Osteoblast (primary cell): ENCODE measurements around the gene TTC14. TPM values are rescaled to one million over a fixed set of nuclear protein-coding genes. Genes with fewer than 3 reads are reported as not detected.
A peak's percentile ranks its signal among the peaks of the same experiment; 100 is the strongest.

Source experiments
- DNase-seq: peaks from one replicate; pipeline ENCODE4 v3.0.0; 2011; ENCODE audit warnings: low spot score, mixed read lengths; ENCODE audit not compliant: insufficient read length; ENCODE audit errors: missing footprints
- H2AFZ ChIP-seq: 2 replicates; pipeline ENCODE4 v1.6.0; 2011; ENCODE audit warnings: mild to moderate bottlenecking, low read length
- H3K27ac ChIP-seq: 2 replicates; pipeline ENCODE4 v1.5.1; 2011; ENCODE audit warnings: mild to moderate bottlenecking, low read depth, low read length, moderate library complexity
- H3K27me3 ChIP-seq: 2 replicates; pipeline ENCODE4 v1.6.0; 2012; ENCODE audit warnings: mild to moderate bottlenecking, control low read depth, inconsistent platforms, low read length, moderate library complexity; ENCODE audit not compliant: insufficient read depth
- H3K36me3 ChIP-seq: 2 replicates; pipeline ENCODE4 v1.5.1; 2011; ENCODE audit warnings: mild to moderate bottlenecking, low read length, control low read depth, moderate library complexity; ENCODE audit not compliant: insufficient read depth
- H3K4me1 ChIP-seq: 2 replicates; pipeline ENCODE4 v1.5.1; 2011; ENCODE audit warnings: mild to moderate bottlenecking, low read length, control low read depth, moderate library complexity; ENCODE audit not compliant: insufficient read depth
- H3K4me2 ChIP-seq: 2 replicates; pipeline ENCODE4 v1.6.0; 2011; ENCODE audit warnings: mild to moderate bottlenecking, low read length; ENCODE audit not compliant: insufficient read depth
- H3K4me3 ChIP-seq: fragments of 200-600 bp; sonication (generic); 3 replicates; pipeline ENCODE4 v1.5.1; 2012; ENCODE audit warnings: mild to moderate bottlenecking, low read length, inconsistent platforms; ENCODE audit not compliant: insufficient read depth
- H3K79me2 ChIP-seq: 2 replicates; pipeline ENCODE4 v1.6.0; 2012; ENCODE audit warnings: mild to moderate bottlenecking, low read length, control low read depth, inconsistent platforms; ENCODE audit not compliant: insufficient read depth
- H3K9me3 ChIP-seq: 2 replicates; pipeline ENCODE4 v1.5.1; 2011; ENCODE audit warnings: low read depth, low read length, control low read depth
- H4K20me1 ChIP-seq: 2 replicates; pipeline ENCODE4 v1.6.0; 2012; ENCODE audit warnings: mild to moderate bottlenecking, low read length, control low read depth; ENCODE audit not compliant: insufficient read depth
- CTCF ChIP-seq: IDR thresholded peaks from 2 replicates; pipeline ENCODE4 v1.5.1; 2011; ENCODE audit warnings: mild to moderate bottlenecking, low read depth, low read length, moderate library complexity; ENCODE audit errors: extremely low read depth
- small RNA-seq: library from RNA; depleted of rRNA; stranded (forward); fragments of <200 nt; gene quantifications from one replicate; pipeline ENCODE3, GENCODE V24; 2012
- total RNA-seq: library from RNA; depleted of rRNA; stranded (reverse); fragments of >200 nt; gene quantifications from 2 replicates; pipeline ENCODE4 v1.2.3, GENCODE V29; 2012

The TTC14 gene
- total RNA-seq, 1 donor: 53.2 TPM

GRCh38 chr3:180640987-180641386, 39.0 kb downstream of the TTC14 start:
- no peak for DNase-seq
- TF ChIP-seq CTCF: no peak
- Histone ChIP-seq H3K4me2 (no peak overlapping the region), H4K20me1 (no peaks in the 10 kb centered on the region), H3K27me3 (no peaks in the 10 kb centered on the region), H3K4me1 (no peaks in the 10 kb centered on the region), H2AFZ (no peak overlapping the region), H3K4me3 (no peak overlapping the region), H3K9me3 (no peaks in the 10 kb centered on the region), H3K27ac (no peak overlapping the region), H3K36me3 (no peaks in the 10 kb centered on the region), H3K79me2 (no peaks in the 10 kb centered on the region)

GRCh38 chr3:180646187-180646790, 44.3 kb downstream of the TTC14 start:
- no peaks in the 10 kb centered on the region for H3K79me2 ChIP-seq
- H3K4me3 ChIP-seq: no peak overlapping the region
- no peaks in the 10 kb centered on the region for H3K4me1 ChIP-seq
- DNase-seq: no peak
- H2AFZ ChIP-seq: no peak overlapping the region
- H3K36me3 ChIP-seq: no peaks in the 10 kb centered on the region
- no peaks in the 10 kb centered on the region for H3K27me3 ChIP-seq
- no peak overlapping the region for H3K27ac ChIP-seq
- no peaks in the 10 kb centered on the region for H3K9me3 ChIP-seq
- no peak overlapping the region for H3K4me2 ChIP-seq
- no peaks in the 10 kb centered on the region for H4K20me1 ChIP-seq
- peak; percentile 27 for TF ChIP-seq CTCF

GRCh38 chr3:180656406-180656805, 54.4 kb downstream of the TTC14 start:
- Histone ChIP-seq H3K9me3 (no peaks in the 10 kb centered on the region), H2AFZ (peak overlapping the region; percentile 70), H3K27me3 (no peaks in the 10 kb centered on the region), H3K36me3 (no peaks in the 10 kb centered on the region), H3K27ac (no peak overlapping the region), H3K4me3 (no peak overlapping the region), H3K4me2 (peak overlapping the region; percentile 61), H3K79me2 (no peaks in the 10 kb centered on the region), H4K20me1 (no peaks in the 10 kb centered on the region), H3K4me1 (no peaks in the 10 kb centered on the region)
- TF ChIP-seq CTCF: no peak
- no peak for DNase-seq

- no peaks in the 10 kb centered on the region for H3K36me3 ChIP-seq
- no peaks in the 10 kb centered on the region for H3K79me2 ChIP-seq
- peak overlapping the region; percentile 36 for H3K4me3 ChIP-seq
- no peaks in the 10 kb centered on the region for H4K20me1 ChIP-seq
- no peak for TF ChIP-seq CTCF
- peak overlapping the region; percentile 70 for H2AFZ ChIP-seq
- H3K4me2 ChIP-seq: peak overlapping the region; percentile 61
- no peak for DNase-seq
- no peaks in the 10 kb centered on the region for H3K4me1 ChIP-seq
- H3K9me3 ChIP-seq: no peaks in the 10 kb centered on the region
- H3K27me3 ChIP-seq: no peaks in the 10 kb centered on the region
- H3K27ac ChIP-seq: no peak overlapping the region
Observed at GRCh38 chr3:180657094-180657493, 55.1 kb downstream of the TTC14 start.

Small RNA genes lying within 50 kb of the gene (small RNA-seq; reads per million reads assigned to genes)
- gene AC068298.1 (not detected), gene RNU6-486P (not detected)

Other genes starting within 250 kb of the TTC14 start
- not detected in 2 replicates for gene CCDC39, start 77.3 kb downstream of the TTC14 start, total RNA-seq